Renal pelvis (tissue), 4 donors: ENCODE results near the gene TACSTD2. TPM values are rescaled to one million over a fixed set of nuclear protein-coding genes. Genes with fewer than 3 reads are reported as not detected.
"Not testable (repeated sequence)": the region's sequence is repeated elsewhere in the genome, so short reads cannot be mapped to it uniquely, and the experiment has no call there.

Experiments used
- DNase-seq: peaks from one replicate; pipeline ENCODE4 v3.0.0-alpha.2; 2013
- polyA plus RNA-seq, 3 donors: library from polyadenylated mRNA; unstranded; fragments of 120-200 nt; gene quantifications; one replicate each; pipeline ENCODE4 v1.2.1, GENCODE V29; 2013; ENCODE audit not compliant: insufficient read length in 3 of 3

TACSTD2 gene
- polyA plus RNA-seq, 3 donors = 23.6 to 38.8 (median 36.9) TPM

DNA sequence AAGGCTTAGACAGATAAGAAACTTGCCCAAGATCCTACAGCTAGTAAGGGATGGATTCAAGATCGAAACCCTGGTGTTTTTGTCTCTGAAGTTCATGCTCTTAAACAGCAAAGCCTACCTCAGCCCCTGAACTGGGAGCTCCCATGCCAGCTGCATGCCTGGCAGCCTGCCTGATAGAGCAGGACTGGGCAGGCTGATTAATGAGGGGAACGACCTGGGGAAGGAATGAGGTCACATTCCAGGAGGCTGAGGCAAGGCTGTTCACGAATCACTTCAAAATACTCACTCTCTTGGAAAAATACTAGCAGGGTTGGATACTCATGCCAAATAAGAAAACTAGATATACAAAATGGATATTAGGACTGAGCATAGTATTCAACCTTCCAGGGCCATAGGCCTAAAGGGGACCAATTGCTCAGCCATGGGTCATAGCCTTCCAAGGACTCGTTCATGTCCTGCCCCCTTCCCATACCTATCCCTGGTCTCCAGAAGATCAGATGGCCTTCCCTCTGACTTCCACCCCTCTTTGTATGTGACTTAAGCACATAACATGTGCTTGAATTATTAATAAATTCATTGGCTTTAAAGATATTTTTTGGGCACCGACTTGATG is 15.6 kb upstream of the TACSTD2 start:
- peak; percentile 86 for DNase-seq

DNA sequence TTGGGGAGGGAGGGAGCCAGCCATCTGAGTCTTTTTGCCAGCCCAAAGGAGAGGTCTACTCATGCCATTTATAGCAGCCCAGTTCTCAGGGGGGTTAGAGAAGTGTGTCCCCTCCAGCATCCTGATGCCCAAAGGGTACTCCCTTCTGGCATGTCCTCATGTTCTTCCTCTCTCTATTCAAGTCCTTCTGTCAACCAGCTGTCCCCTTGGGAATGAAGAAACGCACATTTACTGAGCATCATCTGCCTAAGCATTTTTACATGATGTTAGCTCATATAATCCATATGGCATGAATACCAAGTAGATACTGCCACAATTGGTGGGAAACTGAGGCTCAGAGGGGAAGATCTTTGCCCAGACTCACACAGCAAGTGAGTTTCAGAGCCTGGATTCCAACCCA is 14.8 kb upstream of the TACSTD2 start:
- no peak for DNase-seq

DNA sequence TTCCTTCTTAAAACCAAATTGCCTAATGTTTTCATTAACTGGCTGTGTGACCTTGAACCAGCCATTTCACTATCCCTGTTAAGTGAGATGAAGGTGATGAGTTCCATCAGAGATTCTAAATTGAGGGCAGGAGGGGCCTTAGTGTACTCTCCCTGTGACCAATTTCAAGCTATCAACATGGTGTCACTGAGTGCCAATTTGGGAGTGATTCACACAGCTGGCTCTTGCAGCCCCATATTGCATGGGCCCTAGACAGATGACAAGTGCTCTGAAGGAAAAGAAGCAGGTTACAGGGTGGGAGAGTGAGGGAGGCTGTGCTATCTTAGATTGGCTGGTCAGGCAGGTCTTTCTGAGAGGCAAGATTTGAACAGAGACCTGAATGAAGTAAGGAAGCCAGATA is 13.0 kb upstream of the TACSTD2 start:
- DNase-seq = no peak

DNA sequence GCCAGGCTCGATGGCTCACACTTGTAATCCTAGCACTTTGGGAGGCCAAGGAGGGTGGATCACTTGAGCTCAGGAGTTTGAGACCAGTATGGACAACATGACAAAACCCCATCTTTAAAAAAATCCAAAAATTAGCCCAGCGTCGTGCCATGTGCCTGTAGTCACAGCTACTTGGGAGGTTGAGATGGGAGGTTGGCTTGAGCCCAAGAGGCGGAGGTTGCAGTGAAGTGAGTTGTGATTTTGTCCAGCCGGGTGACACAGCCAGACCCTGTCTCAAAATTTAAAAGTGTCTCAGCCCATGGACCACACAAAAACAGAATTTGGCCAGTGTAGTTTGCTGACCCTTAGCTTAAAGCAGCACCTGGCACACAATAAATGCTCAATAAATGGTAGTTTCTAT is 11.3 kb upstream of the TACSTD2 start:
- DNase-seq = no peak

DNA sequence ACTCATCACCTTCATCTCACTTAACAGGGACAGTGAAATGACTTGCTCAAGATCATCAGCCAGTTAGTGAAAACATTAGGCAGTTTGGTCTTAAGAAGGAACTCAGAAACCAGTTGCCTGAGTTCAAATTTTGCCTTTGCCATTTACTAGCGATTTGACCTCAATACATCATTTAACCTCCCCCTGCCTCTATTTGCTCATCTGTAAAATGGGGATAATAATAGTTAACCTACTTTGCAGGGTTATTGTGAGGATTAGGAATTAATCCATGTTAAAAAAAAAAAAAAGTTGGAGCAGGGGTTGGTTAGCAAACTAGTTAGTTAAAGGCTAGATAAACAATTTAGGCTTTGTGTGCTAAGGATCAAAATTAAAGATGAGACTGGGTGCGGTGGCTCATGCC is 10.6 kb upstream of the TACSTD2 start:
- DNase-seq = no peak

DNA sequence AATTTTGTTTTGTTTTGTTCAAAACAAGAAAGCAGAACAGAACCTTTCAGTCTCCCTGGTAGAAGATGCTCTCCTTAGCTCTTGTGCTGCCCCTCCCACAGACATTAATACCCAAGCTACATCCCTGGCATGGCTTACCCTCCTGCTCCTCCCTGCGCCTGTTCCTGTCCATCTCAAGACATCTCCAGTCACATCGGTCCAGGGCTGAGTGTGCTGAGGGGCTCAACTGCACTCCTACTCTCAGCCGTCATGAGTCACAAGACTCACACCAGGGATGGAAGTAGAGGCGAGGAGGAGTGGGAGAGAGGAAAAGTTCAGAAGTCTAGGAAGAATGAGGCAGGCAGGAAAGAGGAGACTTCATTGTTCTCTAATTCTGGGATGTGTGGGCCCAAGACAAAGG is 9.2 kb upstream of the TACSTD2 start:
- DNase-seq = no peak

DNA sequence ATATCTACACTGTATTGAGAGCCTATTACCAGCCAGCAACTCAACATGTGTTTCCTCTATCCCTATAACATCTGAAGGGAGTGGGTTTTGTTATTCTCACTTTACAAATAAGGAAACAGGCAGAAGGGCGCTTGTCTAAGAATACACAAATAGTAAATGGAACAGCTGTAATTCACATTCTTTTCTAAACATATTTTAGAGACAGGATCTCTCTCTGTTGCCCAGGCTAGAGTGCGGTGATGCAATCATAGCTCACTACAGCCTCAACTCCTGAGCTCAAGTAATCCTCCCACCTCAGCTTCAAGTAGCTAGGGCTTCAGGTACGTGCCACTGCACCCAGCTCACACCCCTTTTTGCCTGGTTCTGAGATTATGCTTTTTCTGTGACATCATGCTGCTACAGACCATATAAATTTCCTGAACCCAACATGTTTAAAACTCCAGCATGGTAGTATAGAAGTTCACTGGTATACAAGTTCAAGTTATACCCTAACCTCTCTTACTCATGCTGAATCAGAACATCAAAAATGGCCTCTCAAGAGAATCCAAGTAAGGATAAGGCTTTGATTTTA is 8.6 kb upstream of the TACSTD2 start:
- no peak for DNase-seq

DNA sequence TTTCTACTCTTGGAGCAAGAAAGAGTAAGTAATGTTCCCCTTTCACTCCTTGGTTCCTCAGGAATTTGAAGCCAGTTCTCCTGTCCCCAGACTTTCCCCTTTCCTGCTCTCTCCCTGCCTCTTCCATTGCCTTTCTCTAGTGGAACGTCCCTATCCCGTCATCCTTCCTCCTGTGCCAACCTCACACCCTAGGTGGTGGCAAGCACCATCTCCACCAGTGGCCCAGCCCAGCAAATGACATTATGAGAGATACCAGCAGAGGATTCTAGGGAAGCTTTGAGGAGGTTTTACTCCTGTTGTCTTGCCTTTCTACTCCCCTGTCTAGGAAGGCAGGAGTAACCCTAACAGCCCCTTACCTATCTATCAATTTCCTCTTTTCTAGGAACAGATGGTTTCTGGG is 8.1 kb upstream of the TACSTD2 start:
- DNase-seq = no peak

DNA sequence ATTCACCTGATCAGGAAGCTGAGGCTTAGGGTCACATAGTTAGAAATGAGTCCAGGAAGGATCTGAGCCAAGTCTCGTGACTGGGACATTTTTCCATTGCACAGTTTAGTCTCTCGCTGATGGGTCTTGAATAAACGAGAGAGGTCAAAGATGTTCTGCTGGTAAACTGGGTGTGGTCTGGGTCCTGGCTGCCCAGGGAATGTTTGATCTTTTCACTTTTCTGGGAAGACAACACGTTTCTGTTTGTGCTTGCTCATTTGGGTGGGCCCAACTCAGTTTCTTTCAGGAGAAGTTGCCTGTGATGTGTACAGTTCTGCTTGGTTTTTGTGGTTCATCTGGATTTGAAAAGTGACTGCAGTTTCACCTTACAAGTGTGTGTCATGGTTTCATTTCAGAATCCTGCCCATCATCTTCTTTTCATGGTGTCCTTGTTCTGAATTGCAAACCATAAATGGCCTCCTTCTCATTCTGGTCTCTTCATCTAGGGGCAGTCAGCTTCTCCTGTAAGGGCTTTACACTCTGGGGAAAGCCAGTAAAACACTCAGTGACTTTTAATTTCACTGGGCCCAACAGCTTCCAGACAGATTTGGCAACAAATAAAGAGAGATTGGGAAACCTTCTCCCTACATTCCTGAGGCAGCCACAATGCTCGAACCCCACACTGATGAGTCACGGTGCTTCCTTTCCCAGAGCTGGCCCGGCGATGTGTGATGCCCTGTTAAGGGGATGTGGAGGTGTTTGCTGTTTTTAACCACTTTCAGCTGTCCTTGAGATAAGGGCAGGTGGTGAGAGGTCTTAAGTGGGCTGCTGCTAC is 7.2 kb upstream of the TACSTD2 start:
- no peak for DNase-seq

DNA sequence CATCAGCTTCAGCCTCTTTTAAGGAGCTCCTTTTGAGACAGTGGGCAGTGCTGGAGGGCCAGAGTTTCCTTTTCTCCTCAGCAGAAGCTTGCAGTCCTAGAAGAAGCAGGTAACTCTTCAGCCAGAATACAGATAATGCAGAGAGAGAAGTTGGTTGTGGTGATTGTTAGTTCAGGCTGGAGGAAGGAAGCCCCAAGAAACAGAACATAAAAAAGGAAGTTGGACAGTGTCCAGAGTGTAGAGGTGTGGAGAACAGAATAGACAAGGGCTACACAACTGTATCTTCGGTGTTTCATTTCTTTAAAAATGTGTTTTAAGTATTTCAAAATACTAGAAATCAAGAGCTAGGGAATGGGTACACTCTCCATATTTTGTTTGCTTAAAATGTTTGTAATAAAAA is 6.4 kb upstream of the TACSTD2 start:
- no peak for DNase-seq

DNA sequence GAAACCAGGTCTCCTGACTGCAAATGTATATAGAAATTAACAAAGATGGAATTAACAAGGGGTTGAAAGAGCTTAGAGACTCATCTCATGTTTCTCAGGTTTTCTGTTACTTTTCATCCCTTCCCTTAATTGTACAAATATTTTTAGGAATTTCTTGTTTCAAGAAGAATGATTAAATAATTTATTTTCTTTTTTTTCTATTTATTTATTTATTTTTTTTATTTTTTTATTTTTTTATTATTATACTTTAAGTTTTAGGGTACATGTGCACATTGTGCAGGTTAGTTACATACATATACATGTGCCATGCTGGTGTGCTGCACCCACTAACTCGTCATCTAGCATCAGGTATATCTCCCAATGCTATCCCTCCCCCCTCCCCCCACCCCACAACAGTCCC is 5.1 kb upstream of the TACSTD2 start:
- DNase-seq = not testable (repeated sequence)

DNA sequence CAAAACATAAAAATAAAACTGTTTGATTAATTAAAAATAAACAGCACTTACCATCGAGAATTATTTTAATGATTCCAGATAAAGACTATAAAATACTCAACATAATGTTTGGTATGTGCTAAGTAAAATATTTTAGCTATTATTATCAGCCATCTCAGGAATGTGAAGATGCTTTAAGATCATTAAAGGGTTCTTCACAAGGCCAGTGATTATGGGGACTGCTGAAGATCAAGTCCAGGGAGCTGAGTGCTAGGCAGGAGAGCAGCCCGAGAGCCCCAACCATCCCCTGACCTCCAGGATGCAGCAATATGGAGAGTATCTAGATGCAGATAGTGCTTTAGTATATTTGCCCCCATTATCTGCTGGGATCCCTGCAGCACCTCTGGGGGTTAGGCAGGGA is 4.6 kb upstream of the TACSTD2 start:
- no peak for DNase-seq

DNA sequence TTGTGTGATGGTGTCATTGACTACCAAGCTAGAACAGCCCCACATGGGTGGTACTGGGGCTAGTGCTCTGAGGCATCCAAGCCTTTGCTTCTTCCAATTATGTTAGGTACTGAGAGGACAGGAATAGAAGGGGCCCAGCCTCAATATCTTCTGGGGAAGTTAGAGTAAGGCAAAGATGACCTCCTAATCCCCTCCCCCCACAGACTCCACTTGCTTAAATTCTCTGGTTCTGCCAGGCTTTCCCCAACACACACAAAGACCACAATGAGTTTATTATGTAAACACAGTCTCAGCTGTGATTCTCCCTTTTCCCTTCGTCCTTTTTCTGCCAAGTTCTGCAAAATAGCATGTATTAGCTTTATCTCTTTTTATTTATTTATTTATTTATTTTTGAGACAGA is 3.1 kb upstream of the TACSTD2 start:
- no peak for DNase-seq

DNA sequence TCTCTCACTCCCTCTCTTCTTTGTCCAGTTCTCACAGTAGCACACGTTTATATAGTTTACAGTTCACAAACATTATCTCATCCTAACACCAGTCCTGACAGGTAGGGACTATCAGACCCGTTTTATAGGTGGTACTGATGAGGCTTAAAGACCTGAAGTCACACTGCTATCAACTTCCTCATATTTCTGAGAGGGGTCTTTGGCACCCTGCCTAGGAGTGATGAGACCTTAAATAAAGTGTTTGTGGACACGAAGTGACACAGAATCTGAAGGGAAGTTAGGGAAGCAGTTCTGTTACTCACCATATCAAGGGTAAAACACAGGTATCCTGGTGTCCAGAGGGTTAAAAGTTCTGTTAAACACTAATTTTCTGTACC is 590 bp upstream of the TACSTD2 start:
- no peak for DNase-seq

DNA sequence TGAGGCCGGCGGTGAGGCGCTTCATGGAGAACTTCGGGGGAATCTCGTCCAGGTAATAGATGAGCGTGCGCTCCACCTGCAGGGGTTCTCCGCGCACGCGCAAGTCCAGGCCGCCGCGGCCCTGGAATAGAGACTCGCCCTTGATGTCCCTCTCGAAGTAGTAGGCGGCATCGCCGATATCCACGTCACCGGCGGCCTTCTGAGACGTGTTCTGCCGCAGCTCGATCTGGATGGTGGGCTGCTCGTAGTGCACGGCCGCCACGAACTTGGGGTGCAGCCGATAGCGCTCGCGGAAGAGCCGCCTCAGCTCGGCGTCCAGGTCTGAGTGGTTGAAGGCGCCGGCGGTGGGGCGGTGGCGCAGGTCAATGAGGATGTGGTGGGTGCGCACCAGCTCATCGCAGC is 726 bp downstream of the TACSTD2 start:
- no peak for DNase-seq

DNA sequence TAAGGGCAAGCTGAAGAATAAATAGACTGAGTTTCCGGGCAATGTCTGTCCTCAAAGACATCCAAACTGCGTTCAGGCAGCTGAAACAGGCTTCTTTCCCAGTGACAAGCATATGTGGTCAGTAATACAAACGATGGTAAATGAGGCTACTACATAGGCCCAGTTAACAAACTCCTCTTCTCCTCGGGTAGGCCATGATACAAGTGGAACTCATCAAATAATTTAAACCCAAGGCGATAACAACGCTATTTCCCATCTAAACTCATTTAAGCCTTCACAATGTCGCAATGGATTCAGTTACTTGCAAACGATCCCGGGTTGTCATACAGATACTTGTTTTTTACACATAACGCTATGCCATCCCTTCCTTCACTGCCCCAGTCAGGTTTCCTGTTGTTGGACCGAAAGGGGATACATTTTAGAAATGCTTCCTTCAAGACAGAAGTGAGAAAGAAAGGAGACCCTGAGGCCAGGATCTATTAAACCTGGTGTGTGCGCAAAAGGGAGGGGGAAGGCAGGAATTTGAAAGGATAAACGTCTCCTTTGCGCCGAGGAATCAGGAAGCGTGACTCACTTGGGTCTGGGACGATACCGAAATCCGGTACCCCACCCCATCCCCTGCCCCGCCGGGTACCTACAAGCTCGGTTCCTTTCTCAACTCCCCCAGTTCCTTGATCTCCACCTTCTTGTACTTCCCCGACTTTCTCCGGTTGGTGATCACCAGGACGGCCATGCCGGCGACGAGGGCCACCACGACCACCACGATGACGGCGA is 1.3 kb downstream of the TACSTD2 start:
- DNase-seq = no peak

DNA sequence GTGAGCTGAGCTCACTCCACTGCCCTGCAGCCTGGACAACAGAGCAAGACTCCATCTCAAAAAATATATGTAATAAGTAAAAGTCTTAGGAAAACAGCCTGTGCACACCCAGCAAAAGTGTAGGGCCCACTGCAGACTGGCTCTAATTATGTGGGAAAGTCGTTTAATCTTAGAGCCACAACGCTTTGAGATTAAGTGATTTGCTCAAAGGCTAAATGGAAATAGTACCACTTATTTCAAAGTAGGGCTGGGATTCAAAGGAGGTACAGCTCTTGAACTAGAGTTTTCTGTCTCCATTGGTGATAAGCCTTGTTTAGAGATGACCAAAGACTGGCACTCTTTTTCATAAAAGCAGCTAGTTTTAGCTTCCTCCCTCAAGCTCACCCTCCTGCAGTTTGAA is 2.2 kb downstream of the TACSTD2 start:
- DNase-seq = no peak

DNA sequence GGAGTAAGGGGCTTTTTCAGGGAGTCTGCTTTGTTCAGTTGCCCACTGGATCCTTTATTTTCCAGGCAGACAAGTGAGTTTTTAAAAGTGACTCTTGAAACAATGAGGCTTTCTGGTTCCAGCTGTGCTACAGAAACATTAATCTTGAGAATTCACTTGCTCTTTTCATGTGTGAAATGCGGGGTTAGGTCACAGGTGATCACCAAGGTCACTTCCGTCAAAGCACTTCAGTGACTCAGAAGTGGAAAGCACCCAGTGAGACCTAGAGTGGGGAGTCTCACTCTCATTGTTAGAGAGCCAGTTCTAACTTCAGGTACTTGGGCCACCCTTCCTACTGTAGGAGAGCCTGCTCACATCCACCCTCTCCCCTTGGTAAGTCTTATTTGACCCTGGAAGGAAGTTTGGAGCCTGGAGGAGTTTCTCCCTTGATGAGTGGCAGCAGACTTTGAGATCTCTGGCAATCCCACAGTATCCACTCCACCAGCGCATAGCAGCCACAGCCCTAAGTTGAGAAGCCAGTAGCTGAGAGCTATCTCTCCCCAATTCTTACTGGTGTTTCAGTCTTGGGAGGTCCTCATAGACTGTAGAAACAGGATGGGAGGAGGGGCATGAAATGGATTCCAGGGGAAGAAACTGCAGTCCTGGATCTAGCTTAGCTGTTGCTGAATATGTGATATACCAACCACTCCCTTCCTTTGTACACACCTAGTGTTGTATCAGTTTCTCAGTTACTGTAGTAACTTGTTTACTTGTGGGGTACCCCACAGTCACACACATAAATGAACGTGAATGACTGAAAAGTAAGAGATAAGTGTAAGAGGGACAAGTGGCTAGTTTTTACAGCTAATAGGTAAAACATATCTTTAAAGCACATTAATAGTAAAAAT is 3.1 kb downstream of the TACSTD2 start:
- DNase-seq = no peak

DNA sequence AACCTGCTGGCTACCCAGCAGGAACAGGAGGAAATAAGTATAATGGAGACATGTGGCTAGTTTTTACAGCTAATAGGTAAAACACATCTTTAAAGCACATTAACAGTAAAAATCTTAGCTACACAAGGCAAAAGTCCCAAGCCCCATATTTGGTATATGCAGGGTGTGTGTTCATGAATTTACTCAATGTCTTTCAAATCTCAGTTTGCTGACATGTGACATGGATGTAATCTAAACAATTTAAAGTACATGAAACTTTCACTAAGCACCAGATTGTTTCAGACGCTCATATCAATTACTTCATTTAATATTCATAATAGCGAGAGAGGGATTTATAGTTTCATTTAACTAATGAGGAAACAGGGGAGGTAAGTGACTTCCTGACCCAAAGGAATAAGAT is 3.9 kb downstream of the TACSTD2 start:
- DNase-seq = no peak

DNA sequence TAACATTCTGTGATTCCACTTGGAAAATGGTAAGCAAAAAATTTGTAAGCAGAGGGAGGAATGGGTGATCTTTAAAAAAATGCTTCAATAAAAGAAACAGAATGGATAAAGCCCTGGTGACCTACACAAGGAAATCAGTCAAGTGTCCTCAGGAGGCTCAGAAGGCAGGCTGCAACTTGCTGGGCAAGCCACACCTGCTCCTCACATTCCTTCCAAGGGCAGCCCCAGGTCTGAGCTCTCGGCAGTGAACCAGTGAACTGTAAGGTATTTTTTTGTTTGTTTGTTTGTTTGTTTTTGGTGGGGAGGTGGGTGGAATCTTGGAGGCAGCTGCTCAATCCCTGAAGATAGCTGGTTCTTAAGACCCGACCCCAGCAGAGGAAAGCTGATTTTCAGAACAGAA is 4.4 kb downstream of the TACSTD2 start:
- peak; percentile 38 for DNase-seq

DNA sequence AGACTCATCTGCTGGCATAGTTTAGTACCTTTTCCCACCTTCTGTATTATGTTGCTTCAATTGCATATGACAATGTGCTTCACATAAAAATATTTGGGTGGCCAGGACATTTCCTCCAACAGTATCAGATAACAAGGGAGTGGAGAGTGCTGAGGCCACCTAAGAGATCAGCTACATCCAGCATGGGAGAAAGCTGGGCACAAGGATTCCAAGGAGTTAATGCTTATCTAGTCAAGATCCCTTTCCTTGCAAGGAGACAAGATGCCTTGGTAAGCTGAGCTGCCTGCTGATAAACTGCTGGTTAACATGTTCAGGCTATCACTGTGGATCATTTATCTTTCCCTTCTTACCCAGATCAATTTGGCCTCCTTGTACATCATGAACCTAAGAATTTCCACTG is 5.4 kb downstream of the TACSTD2 start:
- no peak for DNase-seq

DNA sequence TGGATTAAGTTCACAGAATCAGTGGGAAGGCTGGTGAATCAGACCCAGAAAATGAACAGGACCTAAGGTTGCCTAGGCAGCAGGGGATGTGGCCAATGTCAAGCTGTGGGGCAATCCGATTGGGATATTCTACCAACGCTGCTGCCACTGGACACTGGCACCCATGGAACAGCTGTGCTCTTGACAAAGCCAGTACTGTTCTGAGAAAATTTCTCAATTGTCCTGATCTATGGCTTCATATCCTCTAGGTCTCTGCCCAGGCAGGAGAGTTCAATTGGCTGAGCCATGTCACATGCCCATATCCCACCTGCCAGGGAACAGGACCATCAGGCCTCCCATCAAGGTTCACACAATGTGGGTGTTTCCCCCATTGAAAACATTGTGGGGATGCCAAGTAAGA is 6.2 kb downstream of the TACSTD2 start:
- DNase-seq = no peak
